Ammon's horn (tissue), 1 donor: Measurements from ENCODE around the gene ACTR1A.
A peak's percentile ranks its signal among the peaks of the same experiment; 100 is the strongest.
"Not testable (repeated sequence)": the region's sequence is repeated elsewhere in the genome, so short reads cannot be mapped to it uniquely, and the experiment has no call there.

Experiments
- DNase-seq: peaks from one replicate; pipeline ENCODE4 v3.0.0-alpha.2; 2016; ENCODE audit warnings: low spot score

The ACTR1A gene

DNA sequence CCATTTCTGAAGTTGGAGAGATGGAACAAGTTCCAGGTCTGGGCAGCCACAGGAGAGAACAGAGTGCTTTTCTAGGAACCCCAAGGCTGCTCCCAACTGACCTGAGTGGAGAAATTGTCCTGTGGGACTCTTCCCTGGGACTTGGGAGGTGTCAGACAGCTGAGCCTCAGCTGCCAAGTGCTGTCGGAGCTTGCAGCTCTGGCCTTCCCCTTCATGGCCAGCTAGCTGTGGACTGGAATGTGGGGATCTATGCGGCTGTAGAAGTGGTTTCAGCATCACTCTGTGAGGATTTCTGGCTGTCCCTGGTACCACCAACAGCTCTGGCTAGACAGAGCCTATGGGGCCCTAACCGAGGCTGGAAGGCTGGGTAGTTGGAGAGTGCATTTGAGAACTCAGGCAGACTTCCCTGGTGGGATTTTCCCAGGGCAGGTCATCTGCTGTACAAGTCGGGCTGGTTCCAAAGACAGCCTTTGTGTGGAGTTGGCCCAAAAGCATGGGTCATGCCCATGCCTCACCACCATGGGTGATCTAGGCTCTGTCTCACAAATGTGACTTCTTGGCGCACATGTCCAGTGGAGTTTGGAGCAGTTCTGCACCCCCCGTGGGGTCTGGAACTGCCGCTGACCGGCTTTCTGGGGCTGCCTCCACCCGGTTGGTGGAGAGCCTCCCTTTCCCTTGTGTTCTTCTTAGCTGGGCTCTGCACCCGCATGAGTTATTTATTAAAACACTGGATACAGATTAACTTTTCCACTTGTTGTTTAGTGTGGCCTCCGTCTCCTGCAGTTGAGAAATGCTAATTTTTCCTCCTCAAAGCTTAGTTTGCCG lies 12.2 kb upstream of the ACTR1A start:
- no peak for DNase-seq

GRCh38 chr10:102511583-102512274 lies 9.2 kb upstream of the ACTR1A start:
- DNase-seq, result peak; percentile 29

- no peak for DNase-seq
These were observed 6.9 kb upstream of the ACTR1A start for GRCh38 chr10:102509387-102509786.

DNA sequence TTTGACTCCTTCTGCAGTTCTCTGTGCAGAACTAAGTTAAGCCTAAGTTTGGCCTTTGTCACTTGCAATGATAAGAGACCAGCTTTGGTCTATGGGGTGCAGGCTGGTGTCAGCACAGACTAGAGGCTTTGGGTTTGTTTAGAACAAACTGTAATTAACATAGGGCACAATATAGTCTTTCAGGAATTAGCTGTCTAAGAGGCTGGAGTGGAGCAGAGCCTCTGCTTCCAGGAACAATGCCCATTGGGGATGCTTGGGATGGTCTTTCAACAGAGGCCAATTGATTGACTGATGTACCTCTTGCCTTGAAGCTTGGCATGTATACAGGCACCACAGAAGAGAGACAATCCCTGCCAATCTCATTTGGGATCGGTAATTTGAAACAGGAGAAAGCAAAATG lies 6.0 kb upstream of the ACTR1A start:
- peak; percentile 45 for DNase-seq

DNA sequence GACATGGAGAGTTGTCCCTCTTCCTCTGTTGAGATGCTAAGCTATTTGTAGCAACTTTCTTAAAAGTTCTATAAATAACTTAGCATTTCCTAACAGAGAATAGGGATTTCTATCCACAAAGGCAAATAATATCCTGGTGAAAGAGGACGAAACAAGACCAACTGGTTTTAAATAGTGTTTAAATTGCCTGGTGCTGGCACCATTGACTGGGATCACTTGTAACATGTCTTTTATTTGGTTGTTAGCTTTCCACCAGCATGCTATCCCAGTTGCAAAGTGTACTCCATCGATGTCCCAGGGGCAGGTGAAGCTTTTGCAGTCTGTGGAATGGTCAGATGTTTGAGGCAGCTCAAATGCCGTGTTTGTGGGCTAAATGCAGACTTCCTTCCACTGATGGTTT lies 5.0 kb upstream of the ACTR1A start:
- DNase-seq, result no peak

DNA sequence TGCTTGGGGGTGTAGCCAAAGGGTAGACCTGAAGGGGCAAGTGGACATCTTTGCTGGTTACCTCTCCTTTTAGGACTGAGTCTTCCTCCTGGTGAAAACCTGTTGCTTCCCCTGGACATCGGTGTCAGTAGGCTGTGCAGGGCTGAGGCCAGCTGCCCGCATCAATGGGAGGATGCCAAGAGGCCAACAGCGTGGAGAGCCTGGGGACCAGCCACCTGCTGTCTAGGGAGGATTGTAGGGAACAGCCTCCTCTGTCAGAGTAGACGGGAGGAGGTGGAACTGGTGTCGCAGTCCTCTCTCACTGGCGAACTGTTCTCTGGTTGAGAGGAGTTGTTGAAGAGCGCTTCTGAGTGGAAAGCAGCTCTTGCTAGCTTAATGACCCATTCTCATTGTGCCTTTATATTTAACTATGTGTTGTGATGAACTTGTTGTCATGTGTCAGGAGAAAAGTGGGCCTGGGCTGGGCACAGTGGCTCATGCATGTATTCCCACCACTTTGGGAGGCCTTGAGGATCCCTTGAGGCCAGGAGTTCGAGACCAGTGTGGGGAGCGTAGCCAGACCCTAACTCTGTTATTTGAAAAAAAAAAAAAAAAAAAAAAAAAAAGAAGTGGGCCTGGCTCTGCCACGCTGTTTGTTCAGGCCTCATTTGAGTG lies 3.1 kb upstream of the ACTR1A start:
- no peak for DNase-seq

DNA sequence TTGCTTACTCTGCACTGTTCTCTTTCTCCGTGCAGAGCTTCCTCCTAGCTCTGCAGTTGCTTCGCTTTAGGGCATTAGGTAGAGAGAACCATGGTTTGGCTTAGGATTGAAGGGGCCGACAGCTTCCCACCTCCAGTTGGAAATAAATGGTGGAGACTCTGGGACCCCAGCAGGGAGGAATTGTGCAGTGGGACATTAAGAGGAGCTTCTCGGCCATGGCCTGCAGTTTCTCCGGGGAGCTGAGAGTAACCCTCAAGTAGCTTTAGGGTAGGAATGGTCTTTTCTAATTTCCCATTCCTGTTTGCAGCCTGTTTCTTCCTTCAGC lies 2.4 kb upstream of the ACTR1A start:
- DNase-seq, result no peak

- peak; percentile 51 for DNase-seq
These were observed 1.9 kb upstream of the ACTR1A start for GRCh38 chr10:102504179-102504975.

DNA sequence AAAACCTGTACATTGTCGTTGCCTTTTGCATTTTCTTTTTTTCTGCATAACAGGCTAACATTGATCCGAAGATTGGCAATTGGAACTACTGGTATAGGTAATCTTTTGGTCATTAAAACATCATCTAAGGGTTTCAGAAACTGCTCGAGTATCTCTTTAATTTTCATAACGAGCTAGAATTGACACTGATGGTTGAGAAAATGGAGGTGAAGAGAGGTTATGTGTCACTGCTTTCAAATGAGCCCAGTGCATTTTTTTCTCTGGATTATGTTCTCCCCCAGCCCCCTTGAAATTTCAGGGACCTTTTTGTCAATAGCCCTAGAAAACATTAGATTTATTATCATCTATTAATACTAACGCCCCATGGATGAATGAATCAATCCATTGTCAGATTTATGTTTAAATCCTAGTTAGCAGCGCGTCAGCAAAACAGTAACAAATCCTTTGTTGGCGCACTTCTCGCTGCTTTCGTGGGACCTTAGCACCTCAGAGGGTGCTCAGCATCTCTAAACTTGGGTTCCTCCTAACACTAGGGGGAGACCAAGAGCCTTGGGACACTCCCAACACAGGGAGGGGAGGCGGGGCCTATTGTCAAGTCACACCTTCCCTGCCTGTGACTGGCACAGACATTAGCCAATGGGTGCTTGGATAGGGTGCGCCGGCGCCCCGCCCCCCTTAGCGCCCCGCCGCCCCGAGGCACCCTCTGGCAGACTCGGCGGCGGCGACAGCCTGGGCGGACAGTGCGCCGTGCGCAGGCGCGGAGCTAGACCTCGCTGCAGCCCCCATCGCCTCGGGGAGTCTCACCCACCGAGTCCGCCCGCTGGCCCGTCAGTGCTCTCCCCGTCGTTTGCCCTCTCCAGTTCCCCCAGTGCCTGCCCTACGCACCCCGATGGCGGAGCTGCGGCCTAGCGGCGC lies 1.0 kb upstream of the ACTR1A start, which contains the start of gene SUFU:
SUFU (plus strand) TSS at position 709 of the 915 bp plus-strand sequence; CDS start at position 890, 181 bp downstream.
- peak; percentile 99 for DNase-seq

GRCh38 chr10:102502029-102502336 lies 529 bp downstream of the ACTR1A start:
- DNase-seq, result peak; percentile 100

GRCh38 chr10:102501201-102502028 lies 1.1 kb downstream of the ACTR1A start:
- DNase-seq, result no peak

DNA sequence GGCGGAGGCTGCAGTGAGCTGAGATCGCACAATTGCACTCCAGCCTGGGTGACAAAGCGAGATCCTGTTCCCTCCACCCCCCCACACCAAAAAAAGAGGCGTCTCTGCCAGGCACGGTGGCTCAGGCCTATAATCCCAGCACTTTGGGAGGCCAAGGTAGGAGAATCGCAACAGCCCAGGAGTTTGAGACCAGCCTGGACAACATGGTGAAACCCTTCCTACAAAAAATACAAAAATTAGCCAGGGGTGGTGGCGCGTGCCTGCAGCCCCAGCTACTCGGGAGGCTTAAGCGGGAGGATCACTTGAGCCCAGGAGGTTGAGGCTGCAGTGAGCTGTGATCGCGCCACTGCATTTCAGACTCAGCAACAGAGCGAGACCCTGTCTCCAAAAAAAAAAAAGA lies 1.8 kb downstream of the ACTR1A start:
- DNase-seq, result not testable (repeated sequence)

- no peak for DNase-seq
These were observed 3.2 kb downstream of the ACTR1A start for GRCh38 chr10:102499356-102499755.

- no peak for DNase-seq
These were observed 5.0 kb downstream of the ACTR1A start for GRCh38 chr10:102497545-102497944.

DNA sequence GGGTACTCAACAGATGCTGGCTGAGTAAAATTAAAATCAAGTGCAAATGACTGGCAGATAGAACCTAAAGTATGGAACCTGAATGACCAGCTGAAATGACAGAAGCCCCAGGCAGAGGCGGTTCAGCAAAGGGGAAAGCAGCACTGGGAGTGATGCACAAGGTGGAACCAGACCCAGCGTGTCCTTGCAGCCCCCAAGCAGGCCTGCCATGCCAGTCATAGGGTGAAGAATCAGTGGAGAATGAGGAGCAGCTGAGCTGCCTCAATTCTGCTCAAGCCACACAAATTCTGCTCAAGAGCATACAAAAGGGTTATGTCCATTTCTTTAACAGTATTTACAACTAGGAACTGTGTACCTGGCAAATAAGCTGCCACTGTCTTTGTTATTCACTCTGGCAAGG lies 8.7 kb downstream of the ACTR1A start:
- no peak for DNase-seq

DNA sequence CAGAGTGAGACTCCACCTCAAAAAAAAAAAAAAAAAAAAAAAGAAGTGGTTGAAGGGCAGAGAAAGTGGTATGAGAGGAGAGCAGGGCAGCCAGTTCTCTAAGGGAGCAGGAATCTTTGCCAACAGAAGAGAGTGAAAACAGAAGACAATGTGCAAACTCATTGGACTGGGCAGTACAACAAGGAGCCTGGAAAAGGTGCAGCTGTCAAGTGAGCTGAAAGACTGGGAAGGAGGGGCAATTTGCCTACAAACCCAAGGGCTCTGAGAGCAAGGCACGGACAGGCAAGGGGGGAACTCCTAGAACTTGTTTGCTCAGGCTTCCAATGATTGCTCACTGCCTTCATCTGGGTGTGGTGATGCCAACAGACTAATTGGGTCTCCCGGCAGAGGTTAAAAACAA lies 9.5 kb downstream of the ACTR1A start:
- DNase-seq, result peak; percentile 77

- DNase-seq, result no peak
These were observed 10.1 kb downstream of the ACTR1A start for GRCh38 chr10:102492344-102492939.

DNA sequence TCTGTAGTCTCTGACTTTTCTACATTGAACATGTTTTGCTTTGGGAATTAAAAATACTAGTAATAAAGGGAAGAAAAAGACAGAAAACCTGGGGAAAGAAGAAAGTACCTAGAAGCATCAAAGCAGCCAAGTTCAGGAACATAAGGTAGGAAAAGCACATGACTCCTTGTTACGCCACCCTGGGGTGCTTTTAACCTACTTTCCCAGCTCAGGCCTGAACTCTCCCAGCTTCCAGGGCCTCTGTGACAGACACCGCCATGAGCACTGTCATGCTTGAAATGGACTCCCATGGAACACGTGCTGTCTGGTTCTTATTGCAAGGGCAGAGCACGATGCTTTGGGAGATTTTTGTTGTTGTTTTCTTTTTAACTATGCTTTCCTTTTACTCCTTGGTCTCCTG lies 11.4 kb downstream of the ACTR1A start:
- DNase-seq, result no peak

GRCh38 chr10:102485093-102485784 lies 17.3 kb downstream of the ACTR1A start:
- DNase-seq, result no peak
